ENCODE results near the gene SETBP1. TPM values are rescaled to one million over a fixed set of nuclear protein-coding genes. Genes with fewer than 3 reads are reported as not detected.

Gene SETBP1
- total RNA-seq, 1 experiment from 2014 or later: 14.0 TPM

- H3K9me3 ChIP-seq (ENCODE audit: low read depth, low read length, poor library complexity, severe bottlenecking): no peaks in the 10 kb centered on the region
- BruUV-seq (replicated peaks): no TSS peak
- ChIA-PET CTCF (no interaction called here), POLR2A (ENCODE audit: low non-redundant PET) (interaction anchor here (0.5 kb wide), 2 partner anchors 40 to 149 kb away, joined by 3 to 15 read pairs; no protein-coding TSS in a partner anchor)
- H3K27ac ChIP-seq (ENCODE audit: low read depth, low read length, poor library complexity, severe bottlenecking): peak overlapping the region; percentile 71
- no peak for TF ChIP-seq EZH2 (IDR thresholded peaks at IDR 0.05; ENCODE audit: borderline replicate concordance, low read depth, low read length, poor library complexity, severe bottlenecking)
- peak; percentile 77 for DNase-seq (ENCODE audit: low spot score)
- no peak overlapping the region for H3K4me3 ChIP-seq (ENCODE audit: low read depth, low read length, poor library complexity, severe bottlenecking)
- intact Hi-C loops (cut with micrococcal nuclease; ENCODE audit: unreplicated experiment): no loop called here
- peaks cover 41% of the 10 kb centered on the region for H3K4me1 ChIP-seq (ENCODE audit: insufficient read depth, low read length, poor library complexity, severe bottlenecking)
- no peaks in the 10 kb centered on the region for H3K27me3 ChIP-seq (replicated peaks; ENCODE audit: insufficient read depth, low read depth, low read length, poor library complexity)
- H3K36me3 ChIP-seq (ENCODE audit: insufficient read depth, low read length, poor library complexity, severe bottlenecking): no peaks in the 10 kb centered on the region
These were observed 147.4 kb downstream of the SETBP1 start for GRCh38 chr18:44828080-44828479.

- TF ChIP-seq EZH2 (IDR thresholded peaks at IDR 0.05; ENCODE audit: borderline replicate concordance, low read depth, low read length, poor library complexity, severe bottlenecking): no peak
- TF ChIP-seq CTCF (conservative IDR thresholded peaks at IDR 0.05; ENCODE audit: low read depth, low read length): no peak
- Histone ChIP-seq H3K27me3 (replicated peaks; ENCODE audit: insufficient read depth, low read depth, low read length, poor library complexity) (no peaks in the 10 kb centered on the region), H3K9me3 (ENCODE audit: low read depth, low read length, poor library complexity, severe bottlenecking) (no peaks in the 10 kb centered on the region), H3K36me3 (ENCODE audit: insufficient read depth, low read length, poor library complexity, severe bottlenecking) (no peaks in the 10 kb centered on the region), H3K27ac (ENCODE audit: low read depth, low read length, poor library complexity, severe bottlenecking) (no peak overlapping the region), H3K4me1 (ENCODE audit: insufficient read depth, low read length, poor library complexity, severe bottlenecking) (peaks cover 38% of the 10 kb centered on the region), H3K4me3 (ENCODE audit: low read depth, low read length, poor library complexity, severe bottlenecking) (no peak overlapping the region)
- no TSS peak for BruUV-seq (replicated peaks)
- no peak for DNase-seq (ENCODE audit: low spot score)
- POLR2A ChIA-PET (ENCODE audit: low non-redundant PET): no interaction called here
- CTCF ChIA-PET: interaction anchor here (0.5 kb wide), 1 partner anchor 151 kb away, joined by 5 read pairs; no protein-coding TSS in a partner anchor
- intact Hi-C loops (cut with micrococcal nuclease; ENCODE audit: unreplicated experiment): no loop called here
These were observed 149.9 kb downstream of the SETBP1 start for GRCh38 chr18:44830581-44830980.

- no peaks in the 10 kb centered on the region for H3K36me3 ChIP-seq (ENCODE audit: insufficient read depth, low read length, poor library complexity, severe bottlenecking)
- BruUV-seq (replicated peaks): no TSS peak
- POLR2A ChIA-PET (ENCODE audit: low non-redundant PET): no interaction called here
- intact Hi-C loops (cut with micrococcal nuclease; ENCODE audit: unreplicated experiment): no loop called here
- no peak for DNase-seq (ENCODE audit: low spot score)
- CTCF ChIA-PET: no interaction called here
- H3K9me3 ChIP-seq (ENCODE audit: low read depth, low read length, poor library complexity, severe bottlenecking): no peaks in the 10 kb centered on the region
- H3K27ac ChIP-seq (ENCODE audit: low read depth, low read length, poor library complexity, severe bottlenecking): no peak overlapping the region
- TF ChIP-seq CTCF (conservative IDR thresholded peaks at IDR 0.05; ENCODE audit: low read depth, low read length) (no peak), EZH2 (IDR thresholded peaks at IDR 0.05; ENCODE audit: borderline replicate concordance, low read depth, low read length, poor library complexity, severe bottlenecking) (no peak)
- H3K4me3 ChIP-seq (ENCODE audit: low read depth, low read length, poor library complexity, severe bottlenecking): no peak overlapping the region
- H3K27me3 ChIP-seq (replicated peaks; ENCODE audit: insufficient read depth, low read depth, low read length, poor library complexity): no peaks in the 10 kb centered on the region
- peaks cover 19% of the 10 kb centered on the region for H3K4me1 ChIP-seq (ENCODE audit: insufficient read depth, low read length, poor library complexity, severe bottlenecking)
These were observed 153.1 kb downstream of the SETBP1 start for GRCh38 chr18:44833786-44834185.

GRCh38 chr18:44834867-44835469 lies 154.3 kb downstream of the SETBP1 start:
- H3K36me3 ChIP-seq (ENCODE audit: insufficient read depth, low read length, poor library complexity, severe bottlenecking): no peaks in the 10 kb centered on the region
- ChIA-PET CTCF (no interaction called here), POLR2A (ENCODE audit: low non-redundant PET) (no interaction called here)
- intact Hi-C loops (cut with micrococcal nuclease; ENCODE audit: unreplicated experiment): no loop called here
- H3K9me3 ChIP-seq (ENCODE audit: low read depth, low read length, poor library complexity, severe bottlenecking): no peaks in the 10 kb centered on the region
- no peak overlapping the region for H3K4me3 ChIP-seq (ENCODE audit: low read depth, low read length, poor library complexity, severe bottlenecking)
- no peak overlapping the region for H3K27ac ChIP-seq (ENCODE audit: low read depth, low read length, poor library complexity, severe bottlenecking)
- H3K4me1 ChIP-seq (ENCODE audit: insufficient read depth, low read length, poor library complexity, severe bottlenecking): peaks cover 24% of the 10 kb centered on the region
- no peak for DNase-seq (ENCODE audit: low spot score)
- TF ChIP-seq EZH2 (IDR thresholded peaks at IDR 0.05; ENCODE audit: borderline replicate concordance, low read depth, low read length, poor library complexity, severe bottlenecking) (no peak), CTCF (conservative IDR thresholded peaks at IDR 0.05; ENCODE audit: low read depth, low read length) (no peak)
- BruUV-seq (replicated peaks): no TSS peak
- H3K27me3 ChIP-seq (replicated peaks; ENCODE audit: insufficient read depth, low read depth, low read length, poor library complexity): no peaks in the 10 kb centered on the region
